Fibroblast of mammary gland (primary cell): ENCODE data around the gene ROS1.

Experiments used
- DNase-seq: peaks from one replicate; pipeline ENCODE4 v3.0.0-alpha.2; 2010; ENCODE audit warnings: low read depth
- H3K4me3 ChIP-seq: 2 replicates; pipeline ENCODE4 v1.5.1; 2011; ENCODE audit warnings: low read depth, mild to moderate bottlenecking, low read length, moderate library complexity; ENCODE audit not compliant: control insufficient read depth
- CTCF ChIP-seq: conservative IDR thresholded peaks from 2 replicates; pipeline ENCODE4 v1.5.1; 2011; ENCODE audit warnings: low read depth, low read length, inconsistent platforms; ENCODE audit not compliant: control insufficient read depth, insufficient read depth

The ROS1 gene

GRCh38 chr6:117309069-117309468 is 116.7 kb downstream of the ROS1 start:
- no peak for TF ChIP-seq CTCF
- no peak for DNase-seq

GRCh38 chr6:117307655-117308054 is 118.1 kb downstream of the ROS1 start:
- TF ChIP-seq CTCF = no peak
- no peak for DNase-seq
- H3K4me3 ChIP-seq = no peak overlapping the region

More at GRCh38 chr6:117309069-117309468, 116.7 kb downstream of the ROS1 start:
- H3K4me3 ChIP-seq = no peak overlapping the region

GRCh38 chr6:117306227-117306790 is 119.4 kb downstream of the ROS1 start:
- no peak for DNase-seq
- TF ChIP-seq CTCF = no peak
- no peak overlapping the region for H3K4me3 ChIP-seq

- no peak for TF ChIP-seq CTCF
- DNase-seq = no peak
- H3K4me3 ChIP-seq = no peak overlapping the region
Observed at GRCh38 chr6:117304446-117304845, 121.3 kb downstream of the ROS1 start.

GRCh38 chr6:117303323-117303722 is 122.4 kb downstream of the ROS1 start:
- no peak for DNase-seq

GRCh38 chr6:117298941-117299340 is 126.8 kb downstream of the ROS1 start:
- DNase-seq = no peak
- H3K4me3 ChIP-seq = no peak overlapping the region
- no peak for TF ChIP-seq CTCF

More at GRCh38 chr6:117303323-117303722, 122.4 kb downstream of the ROS1 start:
- no peak for TF ChIP-seq CTCF
- no peak overlapping the region for H3K4me3 ChIP-seq

GRCh38 chr6:117290173-117290846 is 135.4 kb downstream of the ROS1 start:
- H3K4me3 ChIP-seq = no peak overlapping the region
- DNase-seq = no peak
- no peak for TF ChIP-seq CTCF
